WTC11 (cell line): ENCODE results near the gene NSUN3. TPM values are rescaled to one million over a fixed set of nuclear protein-coding genes. Genes with fewer than 3 reads are reported as not detected.

Experiments used
- ATAC-seq: fragments of 200-7000 bp; cut with Tn5 transposase; 2 replicates; pipeline ENCODE4 v1.10.0; 2021; ENCODE audit warnings: mild to moderate bottlenecking, moderate library complexity
- CTCF ChIA-PET: fragments of 300-600 bp; sonication (Branson Sonifier 250); formaldehyde crosslinking; loops from one replicate; lab custom pipeline; 2021; ENCODE audit warnings: antibody characterized with exemption; lab: Charles Lee
- POLR2A ChIA-PET: fragments of 350-600 bp; sonication (Branson Sonifier 250); formaldehyde crosslinking; loops from one replicate; lab custom pipeline; 2021; ENCODE audit warnings: antibody characterized with exemption; lab: Charles Lee
- DNase-seq: peaks from one replicate; pipeline ENCODE4 v3.0.0; 2021; ENCODE audit warnings: low spot score
- H3K27ac Mint-ChIP-seq: 2 replicates; pipeline ENCODE4 v1.8.0; 2021; ENCODE audit warnings: mixed read lengths
- H3K27me3 Mint-ChIP-seq: 2 replicates; pipeline ENCODE4 v1.8.0; 2021; ENCODE audit warnings: low read depth, mild to moderate bottlenecking, moderate library complexity, mixed read lengths
- H3K36me3 Mint-ChIP-seq: 2 replicates; pipeline ENCODE4 v1.8.0; 2021; ENCODE audit warnings: mixed read lengths
- H3K4me1 Mint-ChIP-seq: 2 replicates; pipeline ENCODE4 v1.8.0; 2022; ENCODE audit warnings: mixed read lengths
- H3K4me3 Mint-ChIP-seq: 2 replicates; pipeline ENCODE4 v1.8.0; 2021; ENCODE audit warnings: mild to moderate bottlenecking, moderate library complexity, mixed read lengths
- H3K9me3 Mint-ChIP-seq: 2 replicates; pipeline ENCODE4 v1.8.0; 2021; ENCODE audit warnings: mixed read lengths
- AFF4 ChIP-seq: sonication (generic); formaldehyde crosslinking; IDR thresholded peaks from 2 replicates; pipeline ENCODE4 v1.8.1; 2023; ENCODE audit warnings: mild to moderate bottlenecking, missing genetic modification reagents, borderline replicate concordance
- ATF2 ChIP-seq: sonication (generic); formaldehyde crosslinking; IDR thresholded peaks from 2 replicates; pipeline ENCODE4 v1.8.1; 2022; ENCODE audit warnings: low read depth, missing genetic modification reagents, borderline replicate concordance
- E2F1 ChIP-seq: sonication (generic); formaldehyde crosslinking; IDR thresholded peaks from 2 replicates; pipeline ENCODE4 v1.8.0; 2022; ENCODE audit warnings: mild to moderate bottlenecking, missing genetic modification reagents
- EMX1 ChIP-seq: fragments of 250-450 bp; sonication (Bioruptor Pico); IDR thresholded peaks from 2 replicates; pipeline ENCODE4 v1.8.0; 2021; ENCODE audit warnings: mild to moderate bottlenecking
- ERG ChIP-seq: fragments of 250-450 bp; sonication (Bioruptor Pico); IDR thresholded peaks from 2 replicates; pipeline ENCODE4 v1.8.0; 2021; ENCODE audit warnings: mild to moderate bottlenecking
- FOXK1 ChIP-seq: sonication (generic); formaldehyde crosslinking; IDR thresholded peaks from 2 replicates; pipeline ENCODE4 v1.8.0; 2022; ENCODE audit warnings: mild to moderate bottlenecking, moderate library complexity, missing genetic modification reagents
- IRF2 ChIP-seq: sonication (generic); formaldehyde crosslinking; IDR thresholded peaks from 2 replicates; pipeline ENCODE4 v1.8.0; 2022; ENCODE audit warnings: low read depth, missing genetic modification reagents, borderline replicate concordance
- JUN ChIP-seq: sonication (generic); formaldehyde crosslinking; IDR thresholded peaks from 2 replicates; pipeline ENCODE4 v1.8.0; 2023; ENCODE audit warnings: mild to moderate bottlenecking, missing genetic modification reagents
- MAX ChIP-seq: sonication (generic); formaldehyde crosslinking; IDR thresholded peaks from 2 replicates; pipeline ENCODE4 v1.8.0; 2022; ENCODE audit warnings: mild to moderate bottlenecking, missing genetic modification reagents
- NFE2L1 ChIP-seq: sonication (generic); formaldehyde crosslinking; IDR thresholded peaks from 2 replicates; pipeline ENCODE4 v1.8.1; 2023; ENCODE audit warnings: missing genetic modification reagents
- PRDM15 ChIP-seq: sonication (generic); formaldehyde crosslinking; IDR thresholded peaks from 2 replicates; pipeline ENCODE4 v1.8.0; 2022; ENCODE audit warnings: missing genetic modification reagents
- RELA ChIP-seq: sonication (generic); formaldehyde crosslinking; IDR thresholded peaks from 2 replicates; pipeline ENCODE4 v1.8.1; 2022; ENCODE audit warnings: missing genetic modification reagents, mild to moderate bottlenecking, borderline replicate concordance
- SMAD4 ChIP-seq: sonication (generic); formaldehyde crosslinking; IDR thresholded peaks from 2 replicates; pipeline ENCODE4 v1.8.0; 2022; ENCODE audit warnings: mild to moderate bottlenecking, missing genetic modification reagents
- ZBTB21 ChIP-seq: sonication (generic); formaldehyde crosslinking; IDR thresholded peaks from 2 replicates; pipeline ENCODE4 v1.8.1; 2023; ENCODE audit warnings: mild to moderate bottlenecking, missing genetic modification reagents, borderline replicate concordance
- ZMAT4 ChIP-seq: fragments of 250-450 bp; sonication (Bioruptor Pico); IDR thresholded peaks from 2 replicates; pipeline ENCODE4 v1.9.0; 2021; ENCODE audit warnings: mild to moderate bottlenecking
- ZNF281 ChIP-seq: sonication (generic); formaldehyde crosslinking; IDR thresholded peaks from 2 replicates; pipeline ENCODE4 v1.8.0; 2023; ENCODE audit warnings: mild to moderate bottlenecking, missing genetic modification reagents
- ZNF396 ChIP-seq: fragments of 250-450 bp; sonication (Bioruptor Pico); IDR thresholded peaks from 2 replicates; pipeline ENCODE4 v1.8.0; 2021; ENCODE audit warnings: mild to moderate bottlenecking, moderate library complexity, borderline replicate concordance
- ZNF416 ChIP-seq: fragments of 250-450 bp; sonication (Bioruptor Pico); IDR thresholded peaks from 2 replicates; pipeline ENCODE4 v1.9.0; 2021; ENCODE audit warnings: mild to moderate bottlenecking, inconsistent platforms
- ZNF423 ChIP-seq: fragments of 250-450 bp; sonication (Bioruptor Pico); IDR thresholded peaks from 2 replicates; pipeline ENCODE4 v2.1.2; 2022; ENCODE audit warnings: mild to moderate bottlenecking, moderate library complexity
- ZSCAN18 ChIP-seq: fragments of 250-450 bp; sonication (Bioruptor Pico); IDR thresholded peaks from 2 replicates; pipeline ENCODE4 v2.1.2; 2022; ENCODE audit warnings: mild to moderate bottlenecking, moderate library complexity
- total RNA-seq: library from RNA; stranded (reverse); gene quantifications from 3 replicates; pipeline ENCODE4 v1.2.3, GENCODE V29; 2021

The NSUN3 gene
- total RNA-seq, 1 experiment from 2014 or later: 8.2 TPM

- DNase-seq (no peak), ATAC-seq (no peak)
- no peak for TF ChIP-seq ZNF416 (CRISPR knock-in tag)
- TF ChIP-seq ZNF423: no peak
- no peak for TF ChIP-seq ZBTB21
- no peak for TF ChIP-seq ATF2 (CRISPR knock-in tag)
- TF ChIP-seq RELA: no peak
- TF ChIP-seq ZSCAN18: no peak
- TF ChIP-seq AFF4: no peak
- no peak for TF ChIP-seq ZMAT4 (CRISPR knock-in tag)
- no peak for TF ChIP-seq SMAD4
- TF ChIP-seq ZNF396 (CRISPR knock-in tag): no peak
- TF ChIP-seq PRDM15 (CRISPR knock-in tag): no peak
- no peak for TF ChIP-seq NFE2L1 (CRISPR knock-in tag)
- TF ChIP-seq JUN: no peak
- TF ChIP-seq FOXK1 (CRISPR knock-in tag): no peak
- no peak for TF ChIP-seq E2F1 (CRISPR knock-in tag)
- no peak for TF ChIP-seq ERG (CRISPR knock-in tag)
- no peak for TF ChIP-seq MAX (CRISPR knock-in tag)
- TF ChIP-seq EMX1: no peak
- no peak for TF ChIP-seq ZNF281 (CRISPR knock-in tag)
- no peak for TF ChIP-seq IRF2 (CRISPR knock-in tag)
- CTCF ChIA-PET: no interaction called here
- Mint-ChIP-seq H3K4me1 (no peaks in the 10 kb centered on the region), H3K9me3 (no peaks in the 10 kb centered on the region), H3K27ac (no peak overlapping the region), H3K4me3 (no peak overlapping the region), H3K27me3 (no peaks in the 10 kb centered on the region), H3K36me3 (peaks cover 11% of the 10 kb centered on the region)
- POLR2A ChIA-PET: no interaction called here
Observed at GRCh38 chr3:94093151-94093550, 30.3 kb downstream of the NSUN3 start.
